HG02763 (cell line): ENCODE data around the gene ABCA2.

Experiments used
- ATAC-seq: cut with Tn5 transposase; IDR thresholded peaks from one replicate; pipeline ENCODE4 v1.9.1; 2021; ENCODE audit warnings: mild to moderate bottlenecking, moderate library complexity; ENCODE audit not compliant: unreplicated experiment

Gene ABCA2, protein sequence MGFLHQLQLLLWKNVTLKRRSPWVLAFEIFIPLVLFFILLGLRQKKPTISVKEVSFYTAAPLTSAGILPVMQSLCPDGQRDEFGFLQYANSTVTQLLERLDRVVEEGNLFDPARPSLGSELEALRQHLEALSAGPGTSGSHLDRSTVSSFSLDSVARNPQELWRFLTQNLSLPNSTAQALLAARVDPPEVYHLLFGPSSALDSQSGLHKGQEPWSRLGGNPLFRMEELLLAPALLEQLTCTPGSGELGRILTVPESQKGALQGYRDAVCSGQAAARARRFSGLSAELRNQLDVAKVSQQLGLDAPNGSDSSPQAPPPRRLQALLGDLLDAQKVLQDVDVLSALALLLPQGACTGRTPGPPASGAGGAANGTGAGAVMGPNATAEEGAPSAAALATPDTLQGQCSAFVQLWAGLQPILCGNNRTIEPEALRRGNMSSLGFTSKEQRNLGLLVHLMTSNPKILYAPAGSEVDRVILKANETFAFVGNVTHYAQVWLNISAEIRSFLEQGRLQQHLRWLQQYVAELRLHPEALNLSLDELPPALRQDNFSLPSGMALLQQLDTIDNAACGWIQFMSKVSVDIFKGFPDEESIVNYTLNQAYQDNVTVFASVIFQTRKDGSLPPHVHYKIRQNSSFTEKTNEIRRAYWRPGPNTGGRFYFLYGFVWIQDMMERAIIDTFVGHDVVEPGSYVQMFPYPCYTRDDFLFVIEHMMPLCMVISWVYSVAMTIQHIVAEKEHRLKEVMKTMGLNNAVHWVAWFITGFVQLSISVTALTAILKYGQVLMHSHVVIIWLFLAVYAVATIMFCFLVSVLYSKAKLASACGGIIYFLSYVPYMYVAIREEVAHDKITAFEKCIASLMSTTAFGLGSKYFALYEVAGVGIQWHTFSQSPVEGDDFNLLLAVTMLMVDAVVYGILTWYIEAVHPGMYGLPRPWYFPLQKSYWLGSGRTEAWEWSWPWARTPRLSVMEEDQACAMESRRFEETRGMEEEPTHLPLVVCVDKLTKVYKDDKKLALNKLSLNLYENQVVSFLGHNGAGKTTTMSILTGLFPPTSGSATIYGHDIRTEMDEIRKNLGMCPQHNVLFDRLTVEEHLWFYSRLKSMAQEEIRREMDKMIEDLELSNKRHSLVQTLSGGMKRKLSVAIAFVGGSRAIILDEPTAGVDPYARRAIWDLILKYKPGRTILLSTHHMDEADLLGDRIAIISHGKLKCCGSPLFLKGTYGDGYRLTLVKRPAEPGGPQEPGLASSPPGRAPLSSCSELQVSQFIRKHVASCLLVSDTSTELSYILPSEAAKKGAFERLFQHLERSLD (N-terminal part only)

DNA sequence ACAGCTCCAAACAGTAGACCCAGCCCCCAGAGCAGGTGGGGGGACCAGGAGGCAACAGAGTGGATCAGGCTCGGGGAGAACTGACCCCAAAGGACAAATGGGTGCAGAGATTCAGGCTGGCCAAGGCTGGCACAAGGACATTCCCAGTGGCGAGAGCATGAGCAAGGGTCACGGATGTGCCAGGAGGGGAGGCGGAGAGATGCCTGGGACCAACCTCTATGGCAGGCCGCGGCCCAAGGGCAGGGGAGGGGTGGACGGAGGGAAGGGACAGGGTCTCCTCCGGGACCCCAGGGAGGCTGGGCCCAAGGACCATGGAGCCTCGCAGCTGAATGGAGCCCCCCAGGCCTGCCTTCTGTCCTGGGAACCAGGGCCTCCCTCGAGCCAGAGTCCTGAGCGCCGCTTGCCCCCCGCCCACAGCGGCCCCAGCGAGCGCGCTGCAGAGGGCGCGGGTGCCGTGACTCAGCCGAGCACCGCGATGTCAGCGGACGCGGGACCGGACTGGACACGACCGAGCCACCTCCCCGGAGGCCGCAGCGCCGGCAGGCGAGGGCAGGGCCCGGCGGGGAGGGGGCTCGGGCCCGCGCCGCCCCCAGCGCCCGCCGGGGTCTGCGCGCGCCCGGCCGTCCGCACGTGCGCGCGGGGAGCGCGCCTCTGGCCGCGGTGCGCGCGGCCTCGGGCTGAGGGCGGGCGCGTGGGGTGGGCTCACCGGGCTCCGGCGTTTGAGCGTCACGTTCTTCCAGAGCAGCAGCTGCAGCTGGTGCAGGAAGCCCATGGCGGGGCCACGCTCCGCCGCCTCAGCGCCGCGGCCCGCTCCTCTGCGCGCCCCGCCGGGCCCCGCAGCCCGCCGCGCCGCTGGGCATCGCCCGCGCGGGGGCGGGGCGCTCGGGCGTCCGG lies at the start of gene ABCA2:
ABCA2 (minus strand) TSS at position 869 of the 894 bp plus-strand sequence; CDS start at position 772, 97 bp downstream.
- no peak for ATAC-seq

GRCh38 chr9:137077010-137077747 lies 49.1 kb upstream of the ABCA2 start, which contains the start of gene UAP1L1:
Gene UAP1L1, plus strand, starts transcription at chr9:137077517. Its CDS starts 16 bp downstream, at chr9:137077533.
- ATAC-seq = peak; percentile 53

- ATAC-seq = no peak
Observed at GRCh38 chr9:137076636-137077009, 48.6 kb upstream of the ABCA2 start.

DNA sequence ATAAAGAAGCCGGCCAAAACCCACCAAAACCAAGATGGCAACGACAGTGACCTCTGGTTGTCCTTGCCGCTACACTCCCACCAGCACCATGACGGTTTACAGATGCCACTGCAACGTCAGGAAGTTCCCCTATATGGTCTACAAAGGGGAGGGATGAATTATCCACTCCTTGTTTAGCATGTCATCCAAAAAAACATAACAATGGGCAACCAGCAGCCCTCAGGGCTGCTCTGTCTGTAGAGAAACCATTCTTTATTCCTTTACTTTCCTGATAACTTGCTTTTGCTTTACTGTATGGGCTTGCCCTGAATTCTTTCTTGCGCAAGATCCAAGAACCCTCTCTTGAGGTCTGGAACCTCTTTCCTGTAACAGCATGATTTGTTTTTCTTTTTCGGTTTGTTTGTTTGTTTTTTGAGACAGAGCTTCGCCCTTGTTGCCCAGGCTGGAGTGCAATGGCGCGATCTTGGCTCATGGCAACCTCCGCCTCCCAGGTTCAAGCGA lies 47.3 kb upstream of the ABCA2 start:
- ATAC-seq = no peak

- no peak for ATAC-seq
Observed at GRCh38 chr9:137074657-137075274, 46.7 kb upstream of the ABCA2 start.

DNA sequence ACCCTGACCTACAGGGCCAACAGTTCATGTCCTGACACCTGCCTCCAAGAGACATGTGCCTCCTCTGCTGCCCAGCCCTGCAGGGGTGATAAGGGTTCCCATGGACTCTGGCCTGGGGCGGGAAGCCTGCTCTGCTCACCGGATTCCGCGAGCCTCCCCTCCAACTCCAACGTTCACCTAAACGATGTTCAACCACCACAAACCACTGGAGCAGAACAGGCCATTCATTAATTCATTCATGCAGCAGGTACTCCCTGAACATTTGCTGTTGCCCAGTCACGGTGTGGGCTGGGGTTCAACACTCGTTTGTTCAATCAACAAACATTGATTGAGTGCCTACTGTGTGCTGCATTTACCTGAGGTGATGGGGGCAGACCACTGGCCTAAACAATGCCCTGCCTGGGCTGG lies 46.0 kb upstream of the ABCA2 start:
- no peak for ATAC-seq

DNA sequence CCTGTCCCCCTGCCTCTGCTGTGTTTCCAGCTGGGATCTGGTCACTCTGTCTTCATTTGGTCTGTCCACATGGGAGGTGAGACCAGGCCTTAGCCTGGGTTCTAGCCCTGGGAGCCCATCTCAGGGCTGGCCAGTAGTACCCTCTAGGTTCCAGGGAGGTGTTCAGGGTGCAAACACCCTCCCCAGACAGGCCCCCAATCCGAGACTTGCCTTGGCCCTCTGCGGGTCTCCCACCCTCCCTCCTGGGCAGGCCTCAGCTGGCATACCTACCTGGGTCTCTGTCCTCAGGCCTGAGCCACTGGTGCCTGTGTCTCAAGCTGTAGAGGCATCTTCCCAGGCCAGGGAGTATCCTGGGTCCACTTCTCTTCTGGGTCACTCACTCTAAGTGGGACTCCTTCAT lies 43.2 kb upstream of the ABCA2 start:
- ATAC-seq = no peak

- ATAC-seq = peak; percentile 7
Observed at GRCh38 chr9:137070906-137071275, 42.9 kb upstream of the ABCA2 start.

DNA sequence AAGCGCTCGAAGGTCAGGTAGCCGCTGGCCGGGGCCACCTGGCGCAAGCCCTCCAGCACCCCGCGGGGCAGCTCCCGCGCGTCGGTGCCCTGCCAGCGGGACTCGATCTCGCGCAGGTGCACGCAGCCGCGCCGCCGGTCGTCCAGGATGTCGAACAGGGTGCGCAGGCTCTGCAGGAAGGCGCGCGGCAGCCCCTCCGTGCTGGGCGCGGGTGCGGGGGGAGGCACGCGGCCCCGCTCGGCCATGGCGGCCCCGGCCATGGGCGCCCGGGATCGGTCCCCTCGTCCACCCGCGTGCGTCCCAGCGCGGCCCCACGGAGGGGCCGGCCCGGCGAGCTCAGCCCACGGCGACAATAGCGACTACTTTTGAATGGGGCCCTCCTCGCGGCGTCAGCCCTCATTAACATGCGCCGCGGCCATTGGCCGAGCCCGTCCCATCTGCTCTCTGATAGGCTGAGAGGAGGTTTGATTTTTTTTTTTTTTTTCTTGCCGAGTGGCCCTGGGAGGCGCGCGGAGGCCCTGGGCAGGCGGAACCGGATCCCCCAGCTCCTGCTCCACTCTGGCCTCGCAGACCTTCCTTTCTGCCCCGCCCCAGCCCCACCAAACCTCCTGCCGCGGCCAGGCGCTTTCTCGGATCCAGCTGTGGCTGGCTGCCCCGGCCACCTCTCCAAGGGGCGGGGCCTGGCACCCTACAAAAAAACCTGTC lies 42.3 kb upstream of the ABCA2 start, which contains the start of gene SAPCD2:
SAPCD2 (minus strand) TSS at position 357 of the 705 bp plus-strand sequence; CDS start at position 260, 97 bp downstream.
- peak; percentile 67 for ATAC-seq

DNA sequence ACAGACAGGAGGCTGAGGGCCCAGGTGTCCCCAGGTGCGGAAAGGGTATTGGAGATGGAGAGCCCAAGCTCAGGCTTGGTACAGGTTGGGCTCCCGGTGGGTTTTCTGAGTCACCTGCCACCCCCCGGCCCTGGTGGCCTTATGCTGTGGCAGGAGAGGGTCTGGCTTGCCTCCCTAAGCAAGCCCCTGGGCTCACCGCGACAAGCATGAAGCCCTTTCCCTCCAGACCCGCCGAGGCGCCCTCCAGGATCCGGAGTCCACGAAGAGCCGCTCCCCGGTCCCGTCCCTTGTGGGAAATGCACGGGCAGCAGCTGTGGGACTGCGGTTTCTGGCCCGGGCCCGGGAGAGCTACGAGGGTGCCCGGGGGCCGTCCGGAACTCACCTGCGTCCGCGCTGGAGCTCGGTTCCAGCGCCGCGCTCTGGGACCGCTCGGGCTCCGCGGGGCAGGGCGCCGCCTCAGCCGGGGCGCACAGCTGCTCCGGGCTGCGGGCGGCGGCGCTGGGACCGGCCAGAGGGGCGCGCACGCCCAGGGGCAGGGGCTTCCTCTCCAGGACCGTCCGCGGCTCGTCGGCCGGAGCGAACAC lies 41.6 kb upstream of the ABCA2 start:
- ATAC-seq = peak; percentile 11

DNA sequence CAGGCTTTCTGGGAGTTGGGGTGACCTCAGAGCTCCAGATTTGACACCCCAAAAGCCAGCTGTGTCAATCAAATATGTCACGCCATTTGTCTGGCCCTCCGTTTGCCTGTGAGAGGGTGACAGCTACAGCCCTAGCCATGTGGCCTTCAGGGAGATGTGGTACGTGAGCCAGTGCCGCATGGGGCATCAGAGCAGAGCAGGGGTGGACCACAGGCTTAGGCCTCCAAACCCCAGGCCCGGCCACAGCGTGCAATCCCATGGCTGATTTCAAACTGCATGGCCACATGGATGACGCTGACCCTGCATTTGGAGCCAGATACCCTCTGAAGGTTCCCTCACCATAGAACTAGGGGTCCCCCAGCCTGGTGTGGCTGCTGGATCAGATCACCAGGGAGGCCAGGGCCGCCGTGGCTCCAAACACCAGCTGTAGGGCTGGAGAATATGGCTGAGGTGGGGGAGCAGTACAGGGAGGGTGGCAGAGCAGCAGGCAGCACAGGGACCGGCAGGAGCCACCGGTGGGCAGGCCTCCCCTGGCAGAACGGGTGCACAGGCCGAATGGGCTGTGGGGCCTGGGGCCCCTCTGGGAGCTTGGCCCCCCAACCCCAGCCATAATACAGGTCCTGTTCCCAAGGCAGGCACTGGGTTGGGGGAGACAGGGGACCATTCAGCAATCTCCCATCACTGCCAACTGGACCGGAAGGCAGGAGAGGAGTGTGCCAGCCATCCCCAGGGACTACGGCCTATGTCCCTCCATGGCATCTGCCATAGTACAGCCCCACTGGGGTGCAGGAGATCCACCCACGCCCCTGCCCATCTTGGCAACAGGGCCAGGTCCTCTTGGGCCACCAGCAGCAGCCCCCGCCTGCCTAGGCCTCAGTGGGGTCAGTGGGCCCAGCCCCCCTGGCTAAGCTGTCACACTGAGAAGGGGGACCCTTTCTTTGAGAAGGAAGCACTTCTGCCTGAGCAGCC lies 40.8 kb upstream of the ABCA2 start:
- no peak for ATAC-seq

GRCh38 chr9:137067860-137068538 lies 40.0 kb upstream of the ABCA2 start:
- ATAC-seq = peak; percentile 27

GRCh38 chr9:137066096-137066861 lies 38.2 kb upstream of the ABCA2 start:
- no peak for ATAC-seq

- ATAC-seq = no peak
Observed at GRCh38 chr9:137065336-137065967, 37.4 kb upstream of the ABCA2 start.

- ATAC-seq = no peak
Observed at GRCh38 chr9:137064880-137065164, 36.8 kb upstream of the ABCA2 start.
